SKM-1 (cell line): ENCODE results near the gene CTR9.

Source experiments
- DNase-seq: peaks from one replicate; lab custom pipeline; 2025; ENCODE audit not compliant: unreplicated experiment; lab: John Stamatoyannopoulos, UW

CTR9 gene

DNA sequence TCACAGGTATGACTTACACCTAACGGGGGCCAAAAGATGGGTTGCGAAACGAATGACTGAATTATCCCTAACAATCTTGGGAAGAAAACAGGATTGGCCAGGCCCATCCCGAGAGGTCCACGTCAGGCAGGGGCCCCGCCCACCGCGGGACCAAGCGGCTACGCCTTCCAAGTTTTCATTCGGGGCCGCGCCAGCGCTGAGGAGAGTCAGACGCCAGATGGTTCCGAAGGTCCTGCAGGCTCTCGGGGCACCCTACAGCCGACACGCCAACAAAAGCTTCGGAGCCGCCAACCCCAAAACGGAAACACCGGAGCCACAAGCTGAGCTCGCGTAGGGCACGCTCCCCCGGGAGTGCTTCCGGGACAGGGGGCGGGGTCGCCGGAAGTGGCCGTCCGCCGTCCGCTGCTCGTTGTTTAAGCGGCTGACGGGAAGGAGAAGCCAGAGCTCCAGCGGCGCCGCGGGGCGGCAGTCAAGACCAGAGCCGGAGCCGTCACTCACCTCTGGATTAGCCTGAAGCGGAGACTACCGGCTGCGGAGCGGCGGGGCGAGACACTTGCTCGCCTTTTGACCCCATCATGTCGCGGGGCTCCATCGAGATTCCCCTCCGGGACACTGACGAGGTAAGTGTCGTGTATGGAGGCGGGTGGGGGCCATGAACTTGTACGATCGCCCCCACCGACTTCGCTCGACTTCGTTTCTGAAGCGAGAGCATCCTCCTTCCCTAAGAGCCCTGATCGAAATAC is at the start of gene CTR9:
Gene CTR9 (plus strand): TSS at position 409 of the 743 bp plus-strand sequence. CDS start 167 bp downstream, at position 576.
- DNase-seq: peak; percentile 76

DNA sequence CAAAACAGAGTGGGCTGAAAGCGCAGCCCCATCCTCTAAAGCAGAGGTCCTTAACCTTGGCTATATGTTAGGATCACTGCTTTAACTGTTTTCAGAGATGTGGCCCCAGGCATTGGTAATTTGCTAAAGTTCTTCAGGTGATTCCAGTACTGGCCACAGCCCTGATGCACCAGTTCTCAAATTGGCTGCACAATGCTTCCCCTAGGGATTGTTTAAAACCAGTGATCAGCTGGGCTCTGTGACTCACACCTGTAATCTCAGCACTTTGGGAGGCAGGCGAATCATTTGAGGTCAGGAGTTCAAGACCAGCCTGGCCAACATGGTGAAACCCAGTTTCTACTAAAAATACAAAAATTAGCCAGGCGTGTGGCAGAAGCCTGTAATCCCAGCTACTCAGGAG is 49.1 kb upstream of the CTR9 start:
- no peak for DNase-seq

DNA sequence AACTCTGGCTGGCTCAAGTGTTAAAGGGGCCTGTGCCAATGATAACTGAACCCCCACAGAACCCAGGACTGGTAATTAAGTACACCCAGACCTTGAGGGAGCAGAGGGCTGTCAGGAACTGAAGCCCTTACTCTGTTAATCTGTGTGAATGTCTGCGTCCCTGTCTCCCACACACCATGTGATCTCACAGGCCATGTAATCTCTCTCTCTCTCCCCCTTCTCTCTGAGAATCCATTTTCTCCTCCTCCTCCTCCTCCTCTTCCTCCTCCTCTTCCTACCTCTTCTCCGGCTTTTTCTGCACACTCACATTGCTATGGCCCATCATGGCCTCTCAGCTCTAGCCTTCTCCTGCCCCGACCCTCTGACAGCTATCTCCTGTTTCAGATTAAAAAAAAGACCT is 42.9 kb upstream of the CTR9 start:
- no peak for DNase-seq

DNA sequence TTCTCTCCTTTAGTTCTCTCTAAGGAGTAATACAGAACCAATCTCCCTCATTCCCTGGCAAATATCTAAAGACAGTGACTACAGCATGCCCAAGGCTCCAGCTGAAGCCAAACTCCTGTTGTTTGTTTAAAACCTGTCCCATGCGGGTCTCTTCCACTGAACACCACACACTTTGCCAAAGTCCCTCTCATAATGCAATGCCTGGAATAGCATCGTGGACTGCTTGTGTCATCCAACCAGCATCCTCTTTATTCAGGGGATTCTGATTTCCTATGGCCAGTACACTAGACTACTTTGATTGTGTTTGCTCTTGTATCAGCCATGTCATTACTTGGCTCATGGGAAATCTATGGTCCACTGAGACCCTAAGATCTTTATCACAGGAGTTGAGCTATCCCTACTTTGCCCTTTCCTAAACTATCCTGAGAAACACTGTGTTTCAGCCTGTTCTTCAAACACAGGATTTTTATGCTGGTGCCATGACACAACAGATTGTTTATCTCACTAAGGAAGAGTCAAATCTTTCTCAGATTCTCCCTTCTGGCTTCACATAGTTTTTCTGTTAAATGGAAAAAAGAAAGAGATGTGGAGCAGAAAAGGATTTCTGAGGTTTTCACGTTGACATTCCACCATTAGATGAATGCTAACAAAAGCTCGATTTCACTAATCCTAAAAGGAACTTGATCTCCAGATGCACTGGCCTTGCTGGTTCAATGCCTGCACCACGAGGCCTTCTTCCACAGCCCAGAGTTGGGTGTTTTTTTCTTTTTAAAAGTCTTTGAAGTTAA is 41.6 kb upstream of the CTR9 start:
- DNase-seq: no peak

DNA sequence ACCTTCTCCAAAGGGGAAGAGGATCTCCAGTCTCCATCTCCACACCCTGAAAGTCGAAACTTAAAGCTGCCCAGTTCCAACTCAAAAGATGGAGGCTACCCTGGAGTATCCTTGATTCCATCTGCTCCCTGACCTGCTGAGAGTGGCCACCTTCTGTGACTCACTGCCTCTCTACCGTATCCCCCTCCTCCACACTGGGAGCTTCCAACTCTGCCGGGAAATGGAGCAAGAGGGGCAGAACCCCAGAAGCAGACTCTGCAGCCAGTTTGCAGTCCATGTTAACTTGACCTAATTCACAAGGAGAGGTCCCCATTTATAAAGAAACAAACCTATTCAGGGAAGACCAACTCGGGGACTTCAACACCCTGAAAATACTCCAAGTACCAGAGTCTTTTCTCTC is 35.5 kb upstream of the CTR9 start:
- DNase-seq: no peak

DNA sequence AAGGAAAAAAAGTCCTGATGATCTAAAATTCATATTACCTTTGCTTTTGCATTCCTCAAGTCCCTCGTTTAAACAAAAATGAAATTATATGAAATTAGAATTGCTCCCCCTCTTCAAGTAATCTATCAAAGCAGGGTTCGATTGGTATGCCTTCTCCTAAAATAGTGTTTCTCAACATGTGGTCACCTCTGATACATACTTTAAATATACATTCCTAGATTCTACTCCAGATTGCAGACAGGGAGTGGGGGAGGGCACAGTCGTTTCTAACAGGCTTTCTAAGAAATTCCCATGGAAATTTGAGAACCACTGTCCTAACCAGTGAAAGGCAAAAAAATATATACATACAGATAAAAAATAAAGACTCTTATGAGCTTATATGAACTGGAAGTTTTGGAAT is 34.9 kb upstream of the CTR9 start:
- no peak for DNase-seq

DNA sequence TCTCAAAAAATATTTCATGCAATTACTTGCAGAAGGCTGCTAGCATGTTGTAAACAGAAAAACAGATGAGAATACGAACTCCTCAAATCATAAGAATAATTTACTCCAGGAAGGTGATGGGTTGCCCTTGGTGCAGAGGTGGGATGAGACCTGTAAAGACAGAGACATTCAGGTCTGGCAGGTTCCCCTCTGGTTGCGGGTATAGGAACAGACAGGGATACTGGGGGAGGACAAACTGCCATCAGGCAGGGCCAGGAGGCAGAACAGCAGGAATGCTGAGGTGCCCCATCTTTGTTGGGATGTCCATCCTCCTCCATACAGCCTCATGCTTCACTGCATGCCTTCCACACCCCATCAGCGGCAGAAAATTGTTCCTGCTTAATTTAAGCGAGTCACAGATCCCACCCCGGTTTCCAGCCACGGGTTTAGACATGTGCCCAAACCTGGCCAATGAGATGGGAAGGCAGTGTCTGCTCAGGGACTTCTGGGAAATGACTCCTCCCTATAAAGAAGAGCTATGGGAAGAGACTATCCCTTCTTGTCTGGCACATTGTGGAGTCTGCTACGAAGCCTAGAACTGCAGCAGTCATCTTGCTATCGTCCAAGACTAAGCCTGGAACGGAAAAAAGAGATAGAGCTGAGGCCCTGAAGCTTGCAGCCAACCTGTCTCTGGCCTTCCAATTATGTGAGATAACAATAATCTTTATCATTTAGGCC is 34.3 kb upstream of the CTR9 start:
- no peak for DNase-seq

DNA sequence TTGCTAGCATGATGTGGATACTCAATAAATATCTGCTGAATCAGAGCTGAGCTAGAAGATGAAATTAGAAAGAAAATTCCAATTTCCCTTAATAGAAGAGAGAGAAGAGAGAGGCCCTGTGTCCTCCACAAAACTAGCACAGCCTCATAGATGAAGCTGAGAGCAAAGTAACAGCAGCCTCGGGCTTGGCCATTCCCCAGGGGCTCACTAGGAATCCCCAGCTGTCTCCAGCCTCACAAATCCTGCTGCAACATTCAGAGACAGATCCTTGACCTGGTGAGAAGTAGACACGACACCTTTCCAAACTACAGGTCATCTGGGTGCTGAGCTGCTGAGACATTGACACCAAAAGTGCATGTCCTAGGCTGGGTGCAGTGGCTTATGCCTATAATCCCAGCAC is 31.4 kb upstream of the CTR9 start:
- no peak for DNase-seq

DNA sequence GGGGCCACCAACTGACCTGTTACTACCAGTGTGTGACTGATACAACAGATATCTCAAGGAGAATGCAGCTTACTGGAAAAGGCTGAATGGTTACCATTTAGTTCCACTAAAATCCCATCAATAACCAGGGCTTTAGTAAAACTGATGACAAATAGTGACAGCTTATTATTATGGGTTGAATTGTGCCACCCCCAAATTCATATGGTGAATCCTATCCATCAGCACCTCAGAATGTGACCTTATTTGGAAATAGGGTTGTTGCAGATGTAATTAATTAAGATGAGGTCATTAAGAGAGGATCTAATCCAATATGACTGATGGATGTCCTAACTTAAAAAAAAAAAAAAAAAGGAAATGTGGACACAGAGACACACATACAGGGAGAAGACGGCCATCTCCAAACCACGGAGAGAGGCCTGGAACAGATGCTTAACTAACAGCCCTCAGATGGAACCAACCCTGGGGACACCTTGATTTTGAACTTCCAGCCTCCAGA is 30.1 kb upstream of the CTR9 start:
- DNase-seq: no peak

DNA sequence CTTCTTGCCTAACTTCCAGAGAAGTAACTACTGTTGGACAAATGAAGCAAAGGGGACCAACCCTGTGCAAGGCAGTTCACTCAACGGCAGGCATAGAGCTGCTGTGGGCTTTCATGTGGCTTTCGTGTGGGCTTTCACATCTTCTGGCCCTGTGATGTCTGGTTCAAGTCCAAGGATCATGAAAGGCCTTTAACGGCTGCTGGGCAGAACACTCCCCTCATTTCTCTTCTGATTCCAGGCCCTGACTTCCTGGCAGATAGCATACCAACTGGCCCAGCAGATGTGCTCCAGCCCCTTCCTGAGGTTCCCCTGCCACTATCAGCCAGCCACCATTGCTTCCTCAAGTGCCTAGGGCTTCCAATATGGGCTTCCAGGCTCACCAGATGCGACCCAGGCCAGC is 28.7 kb upstream of the CTR9 start:
- no peak for DNase-seq

DNA sequence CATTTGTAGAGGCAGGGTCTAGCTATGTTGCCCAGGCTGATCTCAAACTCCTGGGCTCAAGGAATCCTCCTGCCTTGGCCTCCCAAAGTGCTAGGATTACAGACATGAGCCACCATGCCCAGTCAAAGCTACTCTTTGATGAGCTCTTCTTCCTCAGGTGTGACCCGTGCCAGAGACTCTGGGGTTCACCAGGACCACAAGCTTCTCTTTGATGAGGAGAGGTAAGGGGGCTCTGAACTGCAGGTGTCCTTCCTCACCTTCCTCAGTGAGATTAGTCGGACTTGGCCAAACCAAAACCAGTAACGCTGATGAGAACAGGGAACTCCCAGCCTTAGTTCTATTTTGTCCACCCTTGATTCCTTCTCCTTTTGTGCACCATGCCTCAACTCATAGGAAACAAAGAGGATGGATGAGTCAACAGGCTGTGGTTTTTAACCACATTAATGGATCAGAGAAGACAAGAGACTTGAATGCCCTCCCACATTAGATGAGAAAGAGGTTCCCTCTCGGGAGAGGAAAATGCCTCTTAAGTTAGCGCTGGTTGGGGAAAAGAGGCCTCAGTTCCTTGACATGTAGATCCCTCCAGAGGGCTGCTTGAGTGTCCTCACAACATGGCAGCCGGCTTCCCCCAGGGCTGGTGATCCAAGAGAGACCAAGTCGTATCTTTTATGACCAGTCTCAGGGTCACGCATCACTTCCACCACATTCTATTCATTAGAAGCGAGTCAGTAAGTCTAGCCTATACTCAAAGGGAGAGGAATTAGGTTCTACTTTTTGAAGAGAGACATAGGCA is 25.7 kb upstream of the CTR9 start:
- peak; percentile 80 for DNase-seq

DNA sequence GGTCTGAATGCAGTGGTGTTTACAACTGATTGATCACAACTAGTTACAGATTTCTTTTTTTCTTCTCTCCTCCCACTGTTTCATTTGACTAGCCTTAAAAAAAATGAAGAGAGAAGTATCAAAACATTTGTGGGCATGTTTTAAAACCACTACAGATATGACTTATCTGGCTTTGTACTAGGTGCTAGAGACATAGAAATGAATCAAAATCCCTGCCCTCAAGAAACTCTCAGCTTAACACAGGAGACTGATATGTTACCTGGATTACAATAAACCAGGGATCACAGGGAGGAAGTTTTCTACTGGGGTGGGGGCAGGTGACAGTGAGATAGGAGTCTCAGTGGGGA is 25.2 kb upstream of the CTR9 start:
- no peak for DNase-seq

DNA sequence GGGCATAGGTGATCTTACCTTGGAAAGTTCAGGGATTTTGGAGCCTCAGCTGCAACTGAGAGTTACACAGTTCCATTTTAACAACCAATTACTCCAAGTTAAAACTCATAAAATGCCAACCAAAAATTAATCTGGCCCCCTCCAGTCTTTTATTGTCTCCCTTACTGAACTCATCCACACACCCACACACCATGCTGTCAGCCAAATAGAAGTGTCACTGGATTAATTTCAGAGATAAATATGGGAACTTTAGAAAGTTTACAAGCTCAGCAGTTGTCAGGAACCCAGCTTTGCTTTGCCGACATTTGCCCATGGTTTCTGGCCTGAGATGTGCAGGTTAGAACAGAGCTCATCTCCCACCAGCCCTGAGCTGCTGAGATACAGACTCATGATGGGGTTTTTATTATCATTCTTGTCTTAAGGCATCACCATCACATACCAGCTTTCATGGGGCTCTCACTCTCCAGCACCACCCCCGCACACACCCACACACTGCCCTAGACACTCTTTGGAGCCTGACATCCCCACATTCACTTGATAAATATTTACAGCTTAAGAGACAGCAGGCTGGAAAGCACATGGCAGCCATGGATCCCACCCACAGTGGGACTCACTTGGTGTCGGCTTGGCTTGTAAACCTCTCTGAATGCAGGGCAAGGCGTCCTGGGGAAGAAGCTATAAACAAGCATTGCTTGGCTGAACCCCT is 23.7 kb upstream of the CTR9 start:
- DNase-seq: no peak

DNA sequence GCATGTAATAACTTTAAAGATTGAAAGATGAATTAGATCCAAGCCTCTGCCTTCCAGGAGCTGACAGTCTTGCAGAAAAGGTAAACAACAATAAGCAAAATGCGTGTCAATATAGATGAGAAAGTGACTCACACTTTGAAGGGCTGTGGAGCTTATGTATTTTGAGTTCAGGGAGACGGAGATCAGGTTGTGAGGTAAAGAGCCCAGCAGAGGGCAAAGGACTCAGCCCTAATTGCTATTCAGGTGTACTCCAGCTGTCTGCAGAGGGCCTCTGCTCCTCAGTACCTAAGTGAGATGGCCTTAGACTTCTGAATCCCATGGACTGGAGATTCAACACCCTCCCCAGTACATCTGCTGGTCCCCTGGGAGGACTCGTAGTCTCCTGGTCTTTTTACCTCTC is 22.9 kb upstream of the CTR9 start:
- DNase-seq: no peak

DNA sequence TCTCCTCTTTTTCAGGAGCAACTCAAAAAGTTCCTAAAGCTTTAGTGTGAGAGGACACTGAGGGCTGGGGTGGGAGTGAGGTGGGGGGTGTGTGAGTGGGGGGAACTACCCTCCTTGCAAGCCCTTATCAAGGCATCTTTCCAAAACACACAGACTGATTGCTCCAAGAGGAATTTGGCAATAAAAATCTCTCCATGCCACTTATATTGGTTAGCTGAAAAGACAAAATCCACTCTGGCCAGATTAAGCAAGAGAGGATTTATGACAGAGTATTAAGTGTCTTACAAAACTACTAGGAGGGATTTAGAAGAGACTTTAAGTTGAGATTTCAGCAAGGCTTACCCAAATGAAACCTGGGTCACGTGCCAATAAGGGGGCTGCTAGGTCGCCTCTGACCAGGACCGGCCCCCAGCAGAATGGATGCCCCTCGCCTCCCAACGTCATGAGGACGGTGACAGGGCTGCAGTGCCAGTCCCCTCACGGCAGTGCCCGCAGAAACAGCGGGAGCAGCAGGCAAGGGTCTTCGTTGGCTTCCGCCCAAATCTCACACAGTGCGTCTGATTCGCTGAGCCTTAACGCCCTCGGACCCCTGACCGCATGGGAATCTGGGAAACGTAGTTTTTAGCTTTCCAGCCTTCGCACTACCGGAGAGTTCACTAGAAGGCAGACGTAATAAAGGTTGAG is 22.1 kb upstream of the CTR9 start:
- no peak for DNase-seq

DNA sequence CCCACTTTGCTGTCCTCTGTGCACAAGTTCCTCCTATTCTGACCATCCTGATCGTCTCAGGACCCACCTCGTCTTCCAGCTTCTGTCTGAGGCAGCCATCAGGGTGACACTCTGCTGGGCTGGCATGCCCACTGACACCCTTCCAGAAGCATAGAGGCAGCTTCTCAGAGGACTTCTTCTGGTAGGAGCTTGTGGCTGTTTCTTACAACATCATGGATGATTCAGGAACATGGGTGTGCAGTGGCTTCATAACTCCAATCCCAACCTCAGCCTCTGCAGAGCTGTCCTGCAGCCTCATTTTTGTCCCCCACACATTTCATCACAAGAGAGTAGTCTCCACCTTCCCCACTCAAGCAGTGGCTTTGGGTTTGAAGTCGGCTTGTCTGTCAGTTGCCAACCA is 20.9 kb upstream of the CTR9 start:
- DNase-seq: no peak

DNA sequence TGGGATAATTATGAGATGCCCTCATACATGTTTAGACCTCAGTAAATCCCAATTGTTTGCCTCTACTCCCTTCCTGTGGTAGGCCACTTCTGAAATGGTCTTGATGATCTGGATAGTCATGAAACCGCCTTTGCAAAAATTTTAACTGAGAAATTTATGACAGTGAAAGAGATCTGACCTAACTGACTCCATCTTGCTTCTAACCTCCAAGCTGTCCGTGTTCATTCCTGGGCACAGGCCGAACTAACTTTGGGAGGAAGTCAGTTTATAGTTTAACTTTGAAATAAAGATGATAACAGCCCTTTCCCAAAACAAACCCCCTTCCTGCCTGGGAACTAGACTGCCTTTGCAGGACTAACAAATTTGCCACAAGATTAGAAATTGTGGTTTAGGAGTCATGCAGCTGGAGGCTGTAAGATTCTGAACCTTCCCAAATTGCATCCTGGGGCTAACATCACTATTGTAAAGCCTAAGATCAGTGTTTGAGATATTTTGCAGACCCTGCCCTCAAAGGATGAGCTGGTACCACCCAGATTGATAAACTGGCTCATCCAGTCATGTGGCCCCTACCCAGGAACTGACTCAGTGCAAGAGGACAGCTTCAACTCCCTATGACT is 19.9 kb upstream of the CTR9 start:
- DNase-seq: no peak

DNA sequence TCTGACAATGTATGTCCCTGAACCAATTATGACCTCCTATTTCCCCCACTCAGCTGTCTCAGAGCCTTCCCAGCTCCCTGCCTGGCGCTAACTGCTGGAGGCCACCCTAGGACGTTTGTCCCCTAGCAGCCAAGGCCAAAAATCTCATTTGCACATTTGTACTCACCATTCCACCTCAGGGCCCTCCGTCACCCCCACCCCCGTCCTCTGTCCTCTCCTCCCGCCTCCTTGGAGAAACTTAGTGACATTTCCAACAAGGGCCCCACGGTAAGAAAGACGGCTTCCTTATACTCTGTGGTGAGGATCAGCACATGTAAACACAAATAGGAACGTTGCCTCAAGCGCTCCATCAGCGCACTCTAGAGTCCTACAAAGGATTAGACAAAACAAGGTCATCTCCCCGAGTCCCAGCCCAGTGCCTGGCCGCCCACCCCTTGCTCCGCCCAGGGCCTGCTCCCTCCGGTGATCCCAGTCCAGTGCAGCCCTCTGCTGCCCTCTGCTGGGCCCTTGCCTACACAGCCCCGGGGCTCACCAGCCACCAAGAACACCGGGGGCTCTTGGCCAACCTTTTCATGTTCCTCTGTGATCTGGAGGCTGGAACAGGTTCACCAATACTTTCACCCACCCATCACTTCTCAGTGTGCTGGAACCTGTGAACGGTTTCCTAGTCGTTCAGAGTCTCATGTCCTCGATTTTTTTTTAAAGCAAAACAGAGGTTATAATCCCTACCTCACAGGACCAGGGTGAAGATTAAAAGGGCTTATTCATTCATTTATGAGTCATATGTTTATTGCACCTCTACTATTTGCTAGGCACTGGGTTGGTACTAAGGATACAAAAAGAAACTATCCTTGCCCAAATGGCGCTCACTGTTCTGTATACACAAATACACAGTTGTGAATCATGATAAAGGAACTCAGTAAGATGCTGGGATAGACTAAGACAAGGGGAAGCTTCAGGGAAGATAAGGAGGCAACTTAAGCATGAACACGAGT is 15.3 kb upstream of the CTR9 start:
- peak; percentile 50 for DNase-seq
